Stromal cell of bone marrow (primary cell): ENCODE measurements around the gene SYCP2L.
A peak's percentile ranks its signal among the peaks of the same experiment; 100 is the strongest.
"Not testable (repeated sequence)": the region's sequence is repeated elsewhere in the genome, so short reads cannot be mapped to it uniquely, and the experiment has no call there.

Experiments
- DNase-seq: peaks from one replicate; pipeline ENCODE4 v3.0.0-alpha.2; 2012; ENCODE audit warnings: low read depth

Gene SYCP2L

GRCh38 chr6:10880366-10880765 is 6.5 kb upstream of the SYCP2L start:
- no peak for DNase-seq

- DNase-seq, result not testable (repeated sequence)
Observed at GRCh38 chr6:10882253-10882630, 4.6 kb upstream of the SYCP2L start.

DNA sequence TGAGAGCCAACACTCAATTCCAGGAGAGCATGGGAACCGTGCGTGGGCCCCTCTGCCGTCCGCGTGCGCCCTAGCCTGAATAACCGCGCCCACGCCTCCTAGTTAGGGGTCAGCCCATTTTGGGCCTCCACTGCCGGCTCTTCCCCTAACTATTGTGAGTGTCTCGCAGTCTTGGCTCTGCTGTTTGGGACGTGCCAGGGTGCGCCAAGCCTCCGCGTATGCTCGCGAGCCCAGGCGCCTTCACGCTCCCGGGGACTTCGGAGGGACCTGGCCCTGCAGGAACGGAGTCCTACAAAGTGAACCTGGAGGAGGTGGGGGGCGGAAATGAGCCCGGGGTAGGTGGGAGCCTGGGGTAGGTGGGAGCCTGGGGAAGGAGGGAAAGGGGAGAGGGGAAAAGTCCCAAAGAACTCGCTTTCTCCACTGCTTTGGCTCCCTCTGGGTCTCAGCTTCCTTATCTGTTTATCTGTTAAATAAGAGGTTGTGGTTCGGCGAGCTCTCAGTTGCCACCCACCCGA is 4.1 kb upstream of the SYCP2L start:
- no peak for DNase-seq

GRCh38 chr6:10883312-10884244 is 3.3 kb upstream of the SYCP2L start:
- DNase-seq, result no peak

GRCh38 chr6:10884245-10884972 is 2.4 kb upstream of the SYCP2L start:
- DNase-seq, result no peak

DNA sequence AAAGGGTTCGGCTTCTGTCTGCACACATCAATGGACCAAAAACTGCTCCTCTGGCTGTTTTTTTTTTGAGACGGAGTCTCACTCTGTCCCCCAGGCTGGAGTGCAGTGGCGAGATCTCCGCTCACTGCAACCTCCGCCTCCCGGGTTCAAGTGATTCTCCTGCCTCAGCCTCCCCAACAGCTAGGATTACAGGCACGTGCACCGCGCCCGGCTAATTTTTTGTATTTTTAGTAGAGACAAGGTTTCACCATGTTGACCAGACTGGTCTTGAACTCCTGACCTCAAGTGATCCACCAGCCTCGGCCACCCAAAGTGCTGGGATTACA is 524 bp upstream of the SYCP2L start:
- DNase-seq, result not testable (repeated sequence)

- DNase-seq, result no peak
Observed at GRCh38 chr6:10890151-10890550, 3.3 kb downstream of the SYCP2L start.

DNA sequence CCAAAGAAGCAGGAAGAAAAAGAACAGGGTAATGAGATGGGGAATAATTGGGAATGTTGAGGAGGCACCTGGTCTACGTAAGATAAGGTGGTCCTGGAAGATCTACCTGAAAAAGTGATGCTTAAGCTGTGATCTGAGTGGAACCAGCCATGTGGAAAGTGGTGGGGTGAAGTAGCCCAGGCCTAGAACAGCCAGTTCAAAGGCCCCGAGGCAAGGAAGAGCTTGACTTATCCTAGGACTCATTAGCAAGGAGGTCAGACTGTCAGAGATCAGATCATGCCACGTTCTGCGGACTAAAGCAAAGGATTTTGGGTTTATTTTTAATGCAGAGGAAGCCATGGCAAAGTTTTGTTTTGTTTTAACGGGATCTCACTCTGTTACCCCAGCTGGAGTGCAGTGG is 5.1 kb downstream of the SYCP2L start:
- DNase-seq, result no peak

DNA sequence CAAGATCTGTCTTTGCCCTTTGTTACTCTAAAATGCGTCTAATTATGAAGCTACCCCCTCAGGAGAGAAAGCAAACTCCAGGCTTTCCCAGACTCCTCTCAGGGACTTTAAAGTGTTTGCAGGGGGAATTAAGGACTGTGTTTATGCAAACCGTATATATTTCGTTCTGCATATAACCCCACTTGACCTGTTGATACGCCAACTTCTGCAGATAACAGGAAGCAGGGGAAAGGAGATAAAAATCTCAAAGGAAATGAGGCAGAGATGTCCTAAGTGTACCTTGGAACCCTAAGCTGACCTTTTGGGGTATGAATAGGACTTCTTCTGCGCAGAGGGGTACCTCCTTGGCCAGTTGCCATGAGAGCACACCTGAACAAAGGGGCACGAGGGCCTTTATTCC is 8.1 kb downstream of the SYCP2L start:
- no peak for DNase-seq

DNA sequence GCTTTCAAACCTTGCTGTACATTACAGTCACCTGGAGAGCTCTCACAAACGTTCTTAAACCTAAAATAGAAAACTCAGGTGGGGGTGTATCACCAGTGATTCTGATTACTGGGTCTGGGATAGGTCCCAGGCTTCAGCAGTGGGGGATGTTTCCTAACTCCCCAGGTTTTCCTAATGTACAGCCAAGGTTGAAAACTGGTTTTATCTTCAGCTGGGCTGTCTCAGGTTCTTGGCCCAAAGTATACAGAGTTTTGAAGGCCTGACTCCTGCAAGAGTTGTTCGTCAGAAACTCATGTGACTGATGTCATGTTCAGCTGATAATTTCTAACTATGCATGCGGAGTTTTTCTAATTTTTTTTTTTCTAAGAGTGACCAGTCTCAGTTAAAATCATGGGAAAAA is 9.8 kb downstream of the SYCP2L start:
- DNase-seq, result no peak

DNA sequence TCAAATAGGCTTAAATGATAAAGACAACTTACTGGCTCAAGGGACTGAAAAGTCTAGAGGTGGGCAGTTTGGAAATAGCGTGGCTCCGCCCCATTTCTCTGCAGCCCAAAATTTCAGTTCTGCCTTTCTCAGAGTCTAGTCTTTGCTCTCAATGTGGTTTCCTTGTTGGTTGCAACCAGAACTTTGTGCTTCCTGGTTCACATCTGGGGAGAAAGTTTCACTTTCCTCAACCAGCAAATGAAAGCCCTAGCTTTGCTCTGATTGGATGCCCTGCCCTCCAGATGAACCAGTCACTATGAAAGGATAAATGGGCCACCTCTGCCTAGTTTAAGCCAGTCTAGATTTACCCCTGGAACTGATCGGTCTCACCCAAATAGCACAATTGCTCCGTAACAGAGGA is 14.9 kb downstream of the SYCP2L start:
- DNase-seq, result no peak

DNA sequence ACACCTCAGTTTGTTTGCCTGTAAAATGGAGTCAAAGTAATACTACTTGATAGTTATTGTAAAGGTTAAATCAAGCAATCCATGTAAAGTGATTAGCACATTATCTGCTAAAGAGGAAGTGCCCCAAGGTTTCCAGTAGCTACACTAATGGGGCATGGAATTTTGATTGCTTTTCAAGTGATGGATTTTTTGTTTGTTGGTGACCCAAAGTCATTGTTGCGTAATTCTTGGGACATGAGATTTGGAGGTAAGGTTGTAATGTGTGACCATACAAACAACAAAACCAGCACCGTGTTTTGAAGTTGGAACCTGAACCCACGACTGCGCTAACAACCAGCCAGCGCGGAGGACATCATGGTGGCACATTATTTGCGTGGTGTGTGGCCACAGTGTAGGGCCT is 17.2 kb downstream of the SYCP2L start:
- no peak for DNase-seq

DNA sequence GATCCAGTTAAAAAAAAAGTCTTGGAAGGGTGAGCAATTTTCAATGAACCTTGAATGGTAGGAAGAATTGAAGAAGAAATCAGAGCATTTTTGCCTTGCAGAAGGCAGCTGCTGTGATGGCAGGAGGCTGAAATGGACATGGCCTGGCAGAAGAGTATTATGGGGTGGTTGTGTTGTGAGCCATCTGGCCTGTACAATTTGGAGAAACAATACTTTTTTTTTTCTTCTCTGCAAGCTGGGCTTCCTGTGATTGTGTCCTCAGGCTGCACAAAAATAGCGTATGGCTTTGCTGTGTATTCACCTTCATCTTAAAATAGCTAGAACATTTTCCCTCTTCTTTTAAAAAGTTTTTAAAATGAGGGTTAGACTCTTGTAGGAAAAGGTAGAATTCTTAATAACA is 21.4 kb downstream of the SYCP2L start:
- no peak for DNase-seq

GRCh38 chr6:10919520-10919919 is 32.7 kb downstream of the SYCP2L start:
- not testable (repeated sequence) for DNase-seq

DNA sequence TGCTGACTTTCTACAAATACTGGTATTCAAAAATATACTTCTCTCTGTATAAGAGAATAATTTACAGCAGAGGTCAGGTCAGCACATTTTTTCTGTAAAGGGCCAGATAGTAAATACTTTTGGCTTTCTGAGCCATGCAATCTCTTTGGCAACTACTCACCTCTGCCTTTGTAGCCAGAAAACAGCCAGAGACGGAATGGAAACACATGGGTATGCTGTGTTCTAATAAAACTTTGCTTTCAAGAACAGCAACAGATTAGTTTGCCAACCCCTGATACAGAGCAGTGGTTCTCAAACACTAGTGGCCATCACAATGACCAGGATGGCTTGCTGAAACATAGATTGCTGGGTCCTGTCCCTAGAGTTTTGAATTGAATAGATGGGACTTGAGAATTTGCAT is 46.3 kb downstream of the SYCP2L start:
- DNase-seq, result no peak

DNA sequence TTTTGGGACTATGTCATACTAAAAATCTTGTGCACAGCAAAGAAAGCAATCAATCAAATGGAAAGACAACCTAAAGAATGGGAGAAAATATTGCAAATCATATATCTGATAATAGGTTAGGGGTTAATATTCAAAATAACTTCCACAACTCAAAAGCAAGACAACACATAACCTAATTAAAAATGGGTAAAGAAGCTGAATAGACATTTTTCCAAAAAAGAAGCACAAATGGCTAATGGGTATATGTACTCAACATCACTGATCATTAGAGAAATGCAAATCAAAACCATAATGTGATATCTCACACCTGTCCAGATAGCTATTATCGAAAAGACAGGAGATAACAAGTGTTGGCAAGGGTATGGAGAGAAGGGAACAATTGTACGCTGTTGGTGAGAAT is 53.0 kb downstream of the SYCP2L start:
- DNase-seq, result no peak

DNA sequence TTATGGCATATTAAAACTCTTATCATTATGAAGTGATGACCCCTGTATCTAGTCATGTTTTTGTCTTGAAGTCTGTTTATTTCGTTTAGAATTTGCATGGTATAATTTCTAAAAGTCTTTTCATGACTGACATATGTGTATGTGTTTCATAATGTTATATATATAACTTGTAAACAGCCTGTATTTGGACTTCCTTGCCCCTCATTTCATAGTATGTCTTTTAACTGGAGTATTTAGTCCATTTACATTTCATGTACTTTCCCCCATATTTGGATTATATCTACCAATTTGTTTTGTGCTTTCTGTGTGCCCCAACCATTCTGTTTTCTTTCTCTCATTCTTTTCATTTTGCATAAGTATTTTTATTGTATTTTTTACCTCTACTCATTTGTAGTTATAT is 59.0 kb downstream of the SYCP2L start:
- DNase-seq, result no peak

- DNase-seq, result no peak
Observed at GRCh38 chr6:10947966-10948365, 61.1 kb downstream of the SYCP2L start.

GRCh38 chr6:10949579-10950490 is 63.0 kb downstream of the SYCP2L start:
- no peak for DNase-seq

DNA sequence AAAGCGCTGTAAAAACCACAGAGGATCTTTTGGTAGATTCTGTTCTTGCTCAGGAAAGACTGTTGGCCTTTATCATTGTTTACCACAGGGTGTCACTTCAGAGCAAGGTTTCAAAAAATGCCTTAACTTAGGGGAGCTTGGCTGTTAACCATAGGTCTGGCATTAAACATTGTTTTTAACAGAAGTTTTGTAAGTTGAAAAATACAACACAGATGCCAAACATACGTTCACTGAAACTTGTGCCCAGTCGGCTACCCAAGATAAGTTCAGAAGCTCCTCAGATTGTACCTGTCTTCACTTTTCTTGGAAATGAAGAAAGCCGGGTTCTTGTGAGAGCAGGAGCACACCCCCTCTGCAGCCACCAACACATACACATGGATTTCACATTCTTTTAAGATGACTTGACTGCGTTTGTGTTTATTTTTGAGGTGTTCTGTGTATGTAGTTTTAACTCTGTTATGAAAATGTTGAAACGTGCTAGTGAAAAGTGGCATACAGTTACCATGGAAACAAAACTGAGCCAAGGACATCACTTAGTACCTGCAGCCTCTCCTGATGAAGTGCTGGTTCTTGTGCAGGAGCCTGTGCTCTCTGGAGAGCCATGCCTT is 64.9 kb downstream of the SYCP2L start:
- DNase-seq, result peak; percentile 28

GRCh38 chr6:10954590-10955010 is 67.7 kb downstream of the SYCP2L start:
- DNase-seq, result peak; percentile 43

GRCh38 chr6:10956776-10957175 is 69.9 kb downstream of the SYCP2L start:
- no peak for DNase-seq
